GM21717 (cell line): Measurements from ENCODE around the gene BLOC1S6.
A peak's percentile ranks its signal among the peaks of the same experiment; 100 is the strongest.

Experiments used
- ATAC-seq: cut with Tn5 transposase; IDR thresholded peaks from one replicate; pipeline ENCODE4 v1.9.1; 2021; ENCODE audit warnings: mild to moderate bottlenecking, moderate library complexity; ENCODE audit not compliant: unreplicated experiment

Gene BLOC1S6

DNA sequence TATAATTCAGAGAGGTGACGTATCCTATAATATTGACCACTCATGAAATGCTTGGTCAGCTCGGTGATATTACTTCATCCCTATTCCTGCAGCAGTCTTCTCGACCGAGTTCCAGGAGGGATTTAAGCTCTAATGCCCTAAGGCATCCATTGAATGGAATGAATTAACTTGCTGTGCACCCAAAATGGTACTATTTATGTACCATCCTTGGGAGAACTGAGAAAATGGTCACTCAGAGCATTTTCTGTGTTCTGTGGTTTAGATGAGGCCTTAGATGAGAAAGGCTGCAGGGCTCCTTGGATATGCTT is 638 bp downstream of the BLOC1S6 start:
- ATAC-seq = no peak

DNA sequence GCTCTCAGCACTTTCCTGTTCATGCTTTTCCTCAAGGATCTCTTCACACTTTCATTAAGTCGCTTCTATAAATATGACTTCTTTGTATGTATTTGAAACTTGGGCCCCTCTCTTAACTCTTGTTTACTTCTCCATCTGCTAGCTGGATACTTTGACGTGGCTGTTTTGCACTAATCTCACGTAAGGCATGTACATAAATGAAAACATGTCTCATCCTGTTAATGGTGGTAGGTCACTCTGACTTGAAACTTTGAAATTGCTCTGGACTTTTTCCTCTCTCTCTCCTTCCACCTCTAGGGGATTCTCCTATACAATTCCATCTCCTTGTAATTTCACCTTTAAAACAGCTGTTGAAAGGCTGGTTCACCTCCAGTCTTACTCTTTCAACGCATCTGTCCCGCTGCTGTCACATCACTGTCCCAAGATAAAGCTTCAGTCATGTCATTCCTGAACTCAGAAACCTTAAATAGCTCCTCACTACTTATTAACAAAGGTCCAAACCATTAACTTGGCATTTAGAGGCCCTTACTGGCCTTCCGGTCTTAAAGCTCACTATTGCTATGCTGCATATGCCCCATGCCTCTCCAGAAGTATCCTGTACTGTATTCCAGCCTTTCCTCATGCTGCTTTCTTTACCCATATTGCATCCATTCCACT is 1.2 kb downstream of the BLOC1S6 start:
- ATAC-seq = no peak

DNA sequence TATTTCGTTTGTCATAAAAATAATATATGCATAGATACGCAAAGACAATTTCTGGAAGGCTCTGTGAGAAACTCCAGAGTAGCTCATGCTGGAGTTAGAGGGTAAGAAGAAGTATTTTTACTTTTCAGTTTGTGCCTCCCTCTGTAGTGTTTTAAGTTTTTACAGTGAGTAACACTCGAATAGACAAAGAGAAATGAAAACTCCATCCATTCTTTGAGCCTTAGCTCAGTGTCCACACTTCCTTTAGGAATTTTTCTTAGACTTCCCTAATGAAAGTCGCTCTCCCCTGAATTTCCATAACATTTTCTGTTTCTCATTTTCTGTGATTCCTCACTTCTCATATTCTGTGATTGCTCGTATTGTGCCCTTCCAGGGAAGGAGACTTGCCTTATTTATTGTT is 2.1 kb downstream of the BLOC1S6 start:
- no peak for ATAC-seq

DNA sequence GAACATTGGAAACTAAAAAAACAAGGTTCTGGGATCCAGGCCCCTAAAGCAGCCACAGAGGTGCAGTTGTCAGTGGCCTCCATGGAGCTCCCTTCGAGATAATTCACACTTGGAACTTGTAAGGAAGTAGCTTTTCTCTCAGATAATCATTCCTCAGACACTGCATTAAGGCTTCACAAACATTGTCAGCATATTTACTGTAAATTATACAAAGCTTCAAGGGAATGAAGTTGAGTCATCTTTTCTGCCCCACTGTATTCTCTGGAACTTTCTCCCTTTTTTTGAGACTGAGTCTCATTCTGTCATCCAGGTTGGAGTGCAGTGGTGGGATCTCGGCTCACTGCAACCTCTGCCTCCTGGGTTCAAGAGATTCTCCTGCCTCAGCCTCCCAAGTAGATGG is 7.1 kb downstream of the BLOC1S6 start:
- ATAC-seq = no peak

DNA sequence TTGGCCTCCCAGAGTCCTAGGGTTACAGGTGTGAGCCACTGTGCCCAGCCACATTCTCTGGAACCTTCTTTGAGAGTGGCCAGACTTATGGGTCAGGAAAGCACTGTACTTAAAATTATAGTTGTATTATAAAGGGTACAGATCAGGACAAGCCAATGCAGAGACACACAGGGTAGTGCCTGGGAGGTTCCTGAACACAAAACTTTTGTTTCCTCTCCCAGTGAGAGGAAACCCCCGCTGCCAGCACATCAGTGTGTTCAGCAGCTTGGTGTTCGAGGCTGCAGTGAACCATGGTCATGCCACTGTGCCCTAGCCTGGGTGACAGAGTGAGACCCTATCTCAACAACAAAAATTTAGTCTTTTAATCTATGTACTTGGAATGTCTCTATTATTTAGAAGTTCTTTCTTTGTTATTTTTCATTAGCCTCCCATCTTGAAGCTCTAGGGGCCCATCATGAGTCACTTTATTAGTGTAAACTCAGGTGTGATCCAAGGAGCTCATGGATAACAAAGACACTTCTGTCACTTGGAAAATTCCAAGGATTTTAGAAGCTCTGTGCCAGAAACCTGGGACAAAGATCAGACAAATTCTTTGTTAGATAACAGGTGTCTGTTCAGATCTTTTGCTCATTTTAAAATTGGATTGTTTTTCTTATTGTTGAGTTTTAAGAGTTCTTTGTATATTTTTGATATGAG is 7.8 kb downstream of the BLOC1S6 start:
- no peak for ATAC-seq

DNA sequence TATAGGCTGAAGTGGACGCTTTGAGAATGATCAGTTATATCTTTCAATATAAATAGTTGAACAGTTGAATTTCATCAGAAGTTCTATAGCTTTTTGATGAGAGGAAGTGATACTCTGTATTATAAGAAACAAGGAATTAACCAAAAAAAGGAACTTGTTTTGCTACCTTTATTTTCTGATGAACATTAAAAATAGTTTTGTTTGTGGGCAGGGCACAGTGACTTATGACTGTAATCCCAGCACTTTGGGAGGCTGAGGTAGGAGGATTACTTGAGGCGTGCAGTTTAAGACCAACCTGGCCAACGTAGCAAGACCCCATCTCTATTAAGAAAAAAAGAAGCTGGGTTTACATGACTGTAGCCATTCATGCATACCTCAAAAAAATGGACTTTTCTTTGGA is 16.7 kb downstream of the BLOC1S6 start:
- no peak for ATAC-seq

DNA sequence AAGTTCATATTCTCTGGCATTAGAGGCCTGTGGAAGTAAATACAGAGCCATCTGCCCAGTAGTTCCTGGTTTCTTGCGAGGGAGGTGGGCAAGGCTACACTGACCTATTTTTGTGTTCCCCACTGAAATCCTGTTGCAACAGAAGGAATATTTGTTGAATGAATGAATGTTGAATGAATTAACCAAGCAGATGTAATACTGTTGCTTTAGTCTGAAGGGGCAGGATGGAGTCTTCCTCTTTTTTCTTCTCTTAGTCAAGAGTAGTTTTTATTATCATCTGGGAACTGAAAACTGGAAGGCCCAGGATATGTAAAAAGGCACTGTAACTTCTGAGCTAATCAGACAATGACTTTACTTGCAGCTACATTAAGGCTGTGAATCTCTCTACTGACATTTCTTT is 17.1 kb downstream of the BLOC1S6 start:
- ATAC-seq = no peak

DNA sequence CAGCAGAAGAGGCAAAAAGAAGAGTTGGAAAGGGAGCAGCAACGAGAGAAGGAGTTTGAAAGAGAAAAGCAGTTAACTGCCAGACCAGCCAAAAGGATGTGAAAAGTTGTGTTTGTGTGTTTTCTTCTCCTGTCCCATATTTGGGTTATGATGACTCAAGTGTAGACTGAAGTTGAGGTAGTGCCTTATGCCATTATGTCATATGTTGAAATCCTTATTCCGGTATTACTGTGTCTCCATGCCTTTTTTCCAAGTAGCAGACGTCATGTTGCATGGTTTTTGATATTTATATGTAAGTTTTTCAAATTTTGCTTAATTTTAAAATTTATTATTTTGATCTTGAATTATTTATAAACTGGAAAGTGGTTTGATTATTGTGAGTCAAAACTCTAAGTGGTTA is 19.2 kb downstream of the BLOC1S6 start:
- no peak for ATAC-seq

DNA sequence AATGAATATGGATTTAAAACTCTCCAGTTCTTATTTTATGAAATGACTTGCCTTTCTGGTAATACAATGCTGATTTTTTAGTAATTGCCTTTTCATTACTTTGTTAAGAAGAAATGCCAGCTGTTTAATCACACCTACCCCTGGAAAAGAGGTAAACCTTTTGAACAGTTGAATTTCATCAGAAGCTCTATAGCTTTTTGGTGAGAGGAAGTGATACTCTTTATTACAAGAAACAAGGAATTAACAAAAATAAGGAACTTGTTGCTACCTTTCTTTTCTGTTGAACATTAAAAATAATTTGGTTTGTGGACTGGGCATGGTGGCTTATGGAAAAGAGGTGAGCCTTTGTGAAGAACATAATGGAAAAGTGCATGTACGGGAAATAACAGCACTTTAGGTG is 19.7 kb downstream of the BLOC1S6 start:
- no peak for ATAC-seq

DNA sequence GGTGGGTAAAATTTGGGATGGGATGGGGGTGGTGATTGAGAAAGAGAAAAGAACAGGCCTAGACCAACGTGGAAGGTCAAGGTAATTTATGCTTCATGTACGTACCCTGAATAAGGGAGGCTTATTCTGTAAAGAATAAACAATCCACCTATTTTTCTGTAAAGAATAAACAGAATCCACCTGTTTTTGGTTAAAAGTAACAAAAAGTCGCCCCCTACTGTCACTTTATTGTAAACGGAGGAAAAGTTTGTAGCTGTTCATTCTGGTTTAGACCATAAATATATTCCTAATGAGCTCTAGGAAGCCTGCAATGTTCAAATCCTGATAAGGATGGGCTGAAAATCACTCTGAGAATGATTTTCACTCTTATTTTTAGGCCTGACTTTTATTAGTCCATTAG is 24.1 kb downstream of the BLOC1S6 start:
- no peak for ATAC-seq

DNA sequence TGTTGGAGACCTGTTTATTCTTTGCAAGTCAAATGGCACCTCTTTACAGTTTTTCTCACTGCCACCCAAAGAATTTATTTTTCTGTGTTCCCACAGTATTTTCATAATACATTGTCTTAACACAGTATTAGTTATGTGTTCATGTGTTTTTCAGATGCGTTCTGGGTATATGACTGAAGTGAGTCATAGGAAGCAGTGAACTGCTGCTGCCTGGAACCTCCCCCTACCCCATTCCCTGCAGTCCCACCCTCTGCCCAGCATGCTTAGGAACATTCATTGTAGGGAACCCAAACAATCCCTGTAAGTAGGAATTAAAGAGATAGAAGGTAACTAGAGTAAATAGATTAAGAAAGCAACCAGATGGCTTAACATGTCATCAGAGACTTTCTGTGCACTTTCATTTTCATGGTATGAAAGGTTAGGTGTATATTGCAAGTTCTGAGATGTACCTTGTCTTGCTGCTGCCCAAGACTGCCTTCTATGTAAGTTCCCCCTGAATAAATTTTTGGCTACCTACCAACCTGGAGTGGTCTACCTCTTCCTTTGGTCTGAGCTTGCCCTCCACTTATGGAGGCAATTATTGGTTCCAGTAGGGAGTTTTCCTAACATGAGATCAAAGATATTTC is 25.7 kb downstream of the BLOC1S6 start:
- peak; percentile 46 for ATAC-seq

DNA sequence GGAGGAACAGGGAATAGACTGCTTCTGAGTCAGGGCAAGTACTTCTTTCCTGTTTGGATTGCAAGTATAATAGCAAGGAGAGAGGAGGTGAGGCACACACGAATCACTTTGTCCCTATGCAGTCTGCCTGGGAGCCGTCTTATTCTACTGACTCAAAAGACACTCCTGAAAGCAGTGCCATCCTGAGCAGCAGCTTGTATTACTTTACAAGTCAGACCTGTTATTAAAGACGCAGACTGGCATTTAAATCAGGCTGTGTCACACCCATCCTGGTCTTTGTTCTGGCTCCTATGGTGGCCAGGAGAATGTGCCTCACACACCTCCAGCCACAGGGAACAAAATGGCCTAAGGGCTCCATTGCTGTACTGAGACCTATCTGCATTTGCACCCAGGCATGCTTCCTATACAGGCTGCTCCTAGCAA is 29.7 kb downstream of the BLOC1S6 start:
- ATAC-seq = no peak

DNA sequence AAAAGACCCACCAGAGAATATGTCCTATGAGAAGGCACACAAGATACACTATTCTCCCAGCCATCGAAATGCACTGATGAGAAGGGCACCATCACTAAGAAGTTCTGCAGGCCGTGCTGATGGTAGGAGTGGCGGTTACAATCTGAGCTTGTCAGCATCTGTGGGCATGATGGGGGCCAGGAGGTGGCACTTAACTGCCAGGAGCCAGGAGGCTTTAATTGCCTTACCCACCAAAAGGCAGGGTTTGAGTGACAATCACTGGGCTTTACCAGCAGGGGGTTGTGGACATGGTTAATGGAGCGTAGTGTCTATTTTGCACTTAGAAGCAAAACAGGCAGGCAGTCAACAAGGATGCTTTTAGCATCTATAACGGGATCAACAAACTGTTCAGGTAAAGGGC is 31.6 kb downstream of the BLOC1S6 start:
- ATAC-seq = no peak

DNA sequence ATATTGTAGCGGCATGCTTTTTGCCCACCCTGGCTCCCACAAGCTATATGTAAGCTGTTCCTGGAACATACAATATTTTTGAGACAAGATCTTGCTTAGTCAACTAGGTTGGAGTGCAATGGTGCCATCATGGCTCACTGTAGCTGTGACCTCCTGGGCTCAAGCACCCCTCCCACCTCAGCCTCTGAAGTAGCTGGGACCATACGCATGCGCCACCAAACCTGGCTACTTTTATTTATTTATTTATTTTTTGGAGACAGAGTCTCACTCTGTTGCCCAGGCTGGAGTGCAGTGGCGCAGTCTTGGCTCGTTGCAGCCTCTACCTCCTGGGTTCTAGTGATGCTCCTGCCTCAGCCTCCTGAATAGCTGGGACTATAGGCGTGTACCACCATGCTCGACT is 41.0 kb downstream of the BLOC1S6 start:
- no peak for ATAC-seq

DNA sequence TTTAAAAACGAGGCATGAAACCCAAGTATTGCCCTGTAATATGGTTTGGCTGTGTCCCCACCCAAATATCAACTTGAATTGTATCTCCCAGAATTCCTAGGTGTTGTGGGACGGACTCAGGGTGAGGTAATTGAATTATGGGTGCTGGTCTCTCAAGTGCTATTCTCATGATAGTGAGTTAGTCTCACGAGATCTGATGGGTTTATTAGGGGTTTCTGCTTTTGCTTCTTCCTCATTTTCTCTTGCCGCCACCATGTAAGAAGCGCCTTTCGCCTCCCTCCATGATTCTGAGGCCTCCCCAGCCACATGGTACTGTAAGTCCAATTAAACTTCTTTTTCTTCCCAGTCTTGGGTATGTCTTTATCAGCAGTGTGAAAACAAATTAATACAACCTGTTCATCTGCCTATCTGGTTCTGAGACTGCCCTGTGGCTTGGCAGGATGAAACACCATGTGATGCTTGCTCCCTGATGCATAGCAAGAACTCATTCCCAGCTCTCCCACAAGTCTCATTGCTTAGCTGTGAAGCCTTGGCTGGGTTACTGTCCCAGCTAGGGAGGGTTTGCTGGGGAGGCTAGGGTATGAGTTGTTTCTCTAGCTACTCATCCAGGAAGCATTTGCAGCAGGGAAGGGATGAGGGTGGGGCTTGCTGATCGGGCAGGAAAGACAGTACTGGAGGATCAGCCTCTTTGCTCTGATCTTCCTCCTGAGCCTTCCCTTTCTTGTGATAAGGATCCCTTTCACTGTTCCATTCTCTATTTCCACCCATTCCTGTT is 43.9 kb downstream of the BLOC1S6 start:
- no peak for ATAC-seq

DNA sequence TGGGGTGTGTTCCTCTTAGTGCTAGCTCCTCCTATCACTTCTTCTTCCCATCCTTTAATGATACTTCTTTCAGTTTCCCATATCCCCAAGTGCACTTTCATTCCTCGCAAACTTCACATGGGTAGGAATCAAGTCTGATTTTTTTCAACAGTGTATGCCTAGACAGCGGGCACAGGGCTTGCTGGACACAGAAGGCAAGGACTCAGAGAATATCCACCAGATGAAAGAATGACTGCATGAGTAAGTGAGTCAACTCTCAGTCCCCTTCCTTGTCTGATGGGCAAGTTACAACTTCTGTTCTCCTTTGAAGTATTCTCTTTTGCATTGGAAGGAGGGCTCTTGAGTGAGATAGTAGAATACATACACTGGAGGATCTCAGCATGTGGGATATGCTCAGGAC is 44.6 kb downstream of the BLOC1S6 start:
- ATAC-seq = no peak

DNA sequence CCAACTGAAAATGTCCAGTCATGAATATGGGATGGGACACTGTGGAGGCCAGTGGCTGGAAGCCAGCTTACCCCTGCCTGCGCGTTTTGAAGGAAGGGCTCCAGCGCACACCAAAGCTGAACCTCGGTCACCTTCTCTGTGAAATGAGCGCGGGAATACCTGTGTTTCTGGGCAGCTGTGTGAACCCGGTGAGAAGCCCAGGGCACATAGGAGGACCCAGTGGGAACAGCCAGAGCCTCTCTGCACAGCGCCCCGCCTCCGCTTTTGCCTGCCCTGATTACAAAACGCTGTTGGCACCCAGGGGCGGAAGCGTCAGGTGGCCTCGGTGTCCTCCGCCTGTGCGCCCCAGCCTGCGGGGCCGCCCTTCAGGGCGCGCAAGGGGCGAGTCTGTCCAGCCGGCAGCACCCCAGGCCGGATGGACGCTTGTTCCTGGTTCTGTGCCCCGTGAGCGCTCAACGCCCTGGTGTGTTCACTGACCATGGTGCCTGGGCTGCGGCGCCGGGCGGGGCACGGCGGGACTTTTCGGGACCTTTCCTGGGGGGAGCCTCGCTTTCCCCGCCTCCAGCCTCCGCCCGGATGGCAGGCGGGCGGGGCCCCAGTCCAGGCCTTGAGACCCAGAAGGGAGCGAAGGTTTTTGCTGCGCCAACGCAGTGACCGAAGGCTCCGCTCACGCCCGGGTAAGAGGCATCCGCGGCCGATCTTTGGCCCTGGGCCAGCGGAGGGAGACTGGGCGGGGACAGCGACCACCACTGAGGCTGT is 47.4 kb downstream of the BLOC1S6 start, which contains the start of gene SQOR:
SQOR (plus strand) TSS at position 598 of the 759 bp plus-strand sequence. CDS start 23,895 bp downstream, outside the sequence.
- ATAC-seq = peak; percentile 80

DNA sequence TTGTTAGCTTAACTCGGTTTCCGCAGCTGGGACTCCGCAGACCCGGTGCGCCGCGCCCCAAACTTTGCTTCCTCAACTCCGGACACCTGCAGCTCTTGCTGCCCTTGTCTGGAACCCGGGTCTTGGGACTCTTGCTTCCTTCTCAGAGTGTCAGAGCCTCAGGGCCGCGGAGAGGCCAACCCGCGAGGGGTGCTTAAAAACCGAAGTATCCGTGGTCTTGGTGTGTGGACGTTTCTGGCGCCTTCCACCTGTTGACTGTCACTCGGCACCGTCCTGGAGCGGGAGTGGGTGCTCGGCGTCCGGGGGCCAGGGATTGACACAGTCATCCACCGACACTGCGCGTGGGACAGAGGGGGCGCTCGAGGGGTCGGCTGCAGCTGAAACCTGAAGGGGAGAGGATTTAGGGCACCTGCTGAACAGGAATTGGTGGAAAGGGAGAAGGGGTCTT is 48.0 kb downstream of the BLOC1S6 start:
- peak; percentile 50 for ATAC-seq

DNA sequence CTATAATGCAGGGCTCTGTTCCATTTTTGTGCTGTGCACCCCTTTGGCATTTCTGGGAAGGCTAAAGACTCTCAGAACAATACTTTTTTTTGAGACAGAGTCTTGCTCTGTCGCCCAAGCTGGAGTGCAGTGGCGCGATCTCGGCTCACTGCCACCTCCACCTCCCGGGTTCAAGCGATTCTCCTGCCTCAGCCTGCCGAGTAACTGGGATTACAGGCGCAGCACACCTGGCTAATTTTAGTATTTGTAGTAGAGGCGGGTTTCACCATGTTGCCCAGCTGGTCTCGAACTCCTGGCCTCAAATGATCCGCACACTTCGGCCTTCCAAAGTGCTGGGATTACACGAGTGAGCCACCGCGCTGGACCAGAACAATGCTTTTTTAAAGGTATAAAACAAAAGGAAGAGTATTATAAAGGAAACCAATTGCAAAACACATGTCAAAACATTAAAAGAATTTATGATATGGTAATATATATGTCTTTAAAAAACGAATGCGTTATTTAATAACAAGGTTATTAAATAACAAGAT is 48.6 kb downstream of the BLOC1S6 start:
- ATAC-seq = no peak

DNA sequence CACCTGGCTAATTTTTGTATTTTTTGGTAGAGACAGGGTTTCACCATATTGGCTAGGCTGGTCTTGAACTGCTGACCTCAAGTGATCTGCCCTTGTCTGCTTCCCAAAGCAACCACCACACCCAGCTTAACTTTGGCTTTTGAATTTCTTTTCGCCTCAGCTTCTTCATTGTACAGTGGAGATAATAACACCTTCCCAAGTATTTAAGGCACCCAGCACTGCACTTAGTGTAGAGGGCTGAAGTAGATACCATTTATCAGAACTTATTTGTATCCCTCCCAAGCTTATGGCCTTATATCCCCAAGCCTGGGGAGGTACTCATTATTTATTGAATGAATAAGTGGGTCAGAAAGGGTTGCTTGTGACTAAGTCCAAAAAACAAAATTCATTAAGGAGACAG is 50.0 kb downstream of the BLOC1S6 start:
- no peak for ATAC-seq
